ENCODE measurements around the gene MCM5.
"Not testable (repeated sequence)": the region's sequence is repeated elsewhere in the genome, so short reads cannot be mapped to it uniquely, and the experiment has no call there.

MCM5 gene

GRCh38 chr22:35452351-35452781 is 52.4 kb downstream of the MCM5 start:
- DNase-seq (ENCODE audit: low spot score) = no peak

- DNase-seq (ENCODE audit: low spot score) = no peak
Observed at GRCh38 chr22:35452810-35453743, 53.1 kb downstream of the MCM5 start.

GRCh38 chr22:35454416-35455054 is 54.6 kb downstream of the MCM5 start:
- DNase-seq (ENCODE audit: low spot score) = no peak

GRCh38 chr22:35455529-35455928 is 55.6 kb downstream of the MCM5 start:
- DNase-seq (ENCODE audit: low spot score) = no peak

- DNase-seq (ENCODE audit: low spot score) = no peak
Observed at GRCh38 chr22:35456757-35457156, 56.8 kb downstream of the MCM5 start.

GRCh38 chr22:35457729-35458546 is 58.0 kb downstream of the MCM5 start:
- no peak for DNase-seq (ENCODE audit: low spot score)

- DNase-seq (ENCODE audit: low spot score) = no peak
Observed at GRCh38 chr22:35458547-35459422, 58.8 kb downstream of the MCM5 start.

GRCh38 chr22:35459423-35459894 is 59.5 kb downstream of the MCM5 start:
- DNase-seq (ENCODE audit: low spot score) = no peak

GRCh38 chr22:35459976-35460375 is 60.0 kb downstream of the MCM5 start:
- DNase-seq (ENCODE audit: low spot score) = not testable (repeated sequence)

GRCh38 chr22:35460688-35461087 is 60.7 kb downstream of the MCM5 start:
- no peak for DNase-seq (ENCODE audit: low spot score)

- DNase-seq (ENCODE audit: low spot score) = no peak
Observed at GRCh38 chr22:35462498-35463230, 62.7 kb downstream of the MCM5 start.

GRCh38 chr22:35463231-35463933 is 63.4 kb downstream of the MCM5 start:
- no peak for DNase-seq (ENCODE audit: low spot score)

- no peak for DNase-seq (ENCODE audit: low spot score)
Observed at GRCh38 chr22:35464399-35464798, 64.5 kb downstream of the MCM5 start.

- no peak for DNase-seq (ENCODE audit: low spot score)
Observed at GRCh38 chr22:35465109-35465701, 65.3 kb downstream of the MCM5 start.

GRCh38 chr22:35467681-35468434 is 67.9 kb downstream of the MCM5 start:
- DNase-seq (ENCODE audit: low spot score) = no peak

GRCh38 chr22:35470903-35471321 is 71.0 kb downstream of the MCM5 start:
- no peak for DNase-seq (ENCODE audit: low spot score)

- not testable (repeated sequence) for DNase-seq (ENCODE audit: low spot score)
Observed at GRCh38 chr22:35471566-35471965, 71.6 kb downstream of the MCM5 start.

GRCh38 chr22:35472488-35472887 is 72.5 kb downstream of the MCM5 start:
- DNase-seq (ENCODE audit: low spot score) = no peak

GRCh38 chr22:35473971-35474370 is 74.0 kb downstream of the MCM5 start:
- DNase-seq (ENCODE audit: low spot score) = no peak
